Kidney glomerular epithelial cell (primary cell): ENCODE results near the gene DVL3.

Experiments used
- DNase-seq: peaks from one replicate; lab custom pipeline; 2025; lab: John Stamatoyannopoulos, UW

DVL3 gene

GRCh38 chr3:184211297-184211696 is 56.1 kb downstream of the DVL3 start:
- no peak for DNase-seq

DNA sequence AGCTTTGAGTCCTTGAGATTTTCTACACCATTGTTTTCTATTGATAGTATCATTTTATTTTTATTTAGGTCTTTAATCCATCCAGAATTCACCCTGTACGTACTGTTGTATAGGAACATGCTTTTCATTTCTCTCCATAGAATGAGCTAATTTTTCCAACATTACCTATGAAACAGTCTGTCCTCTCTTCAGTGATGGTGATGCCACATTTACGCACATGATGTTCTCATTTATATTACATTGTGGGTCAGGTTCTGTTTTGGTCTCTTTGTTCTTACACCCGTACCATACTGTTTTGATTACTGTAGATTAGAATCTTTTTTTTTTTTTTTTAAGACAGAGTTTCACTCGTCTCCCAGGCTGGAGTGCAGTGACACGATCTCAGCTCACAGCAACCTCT is 56.5 kb downstream of the DVL3 start:
- no peak for DNase-seq

GRCh38 chr3:184218814-184219213 is 63.6 kb downstream of the DVL3 start:
- DNase-seq = no peak

- no peak for DNase-seq
Measured at GRCh38 chr3:184222521-184222920, 67.3 kb downstream of the DVL3 start.
